ELF-1 (cell line): ENCODE results near the gene MAT1A.

ENCODE experiments used
- DNase-seq: peaks from one replicate; pipeline ENCODE4 v3.0.0-alpha.2; 2016; ENCODE audit warnings: low read depth, low spot score

MAT1A gene

DNA sequence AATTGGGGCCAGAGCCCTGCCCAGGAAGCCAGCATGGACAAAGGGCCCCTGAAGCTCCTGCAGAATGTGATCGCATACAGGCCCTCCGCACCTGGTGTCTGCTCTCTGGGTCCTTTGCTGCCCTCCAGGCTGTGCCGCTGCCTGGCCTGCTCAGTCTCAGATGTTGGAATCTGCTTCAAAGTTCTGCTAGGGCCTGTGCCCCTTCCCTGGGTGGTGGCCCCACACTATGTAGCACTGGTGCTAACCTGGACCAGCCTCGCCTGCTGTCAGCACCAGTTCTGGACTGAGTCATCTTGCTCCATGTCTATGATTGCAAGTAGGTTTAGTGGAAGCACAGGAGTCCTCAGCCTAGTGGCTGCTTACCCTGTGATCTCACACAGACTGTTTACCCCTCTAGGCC lies 6.3 kb downstream of the MAT1A start:
- DNase-seq: no peak

- no peak for DNase-seq
These were observed 7.4 kb downstream of the MAT1A start for GRCh38 chr10:80281784-80282765.

DNA sequence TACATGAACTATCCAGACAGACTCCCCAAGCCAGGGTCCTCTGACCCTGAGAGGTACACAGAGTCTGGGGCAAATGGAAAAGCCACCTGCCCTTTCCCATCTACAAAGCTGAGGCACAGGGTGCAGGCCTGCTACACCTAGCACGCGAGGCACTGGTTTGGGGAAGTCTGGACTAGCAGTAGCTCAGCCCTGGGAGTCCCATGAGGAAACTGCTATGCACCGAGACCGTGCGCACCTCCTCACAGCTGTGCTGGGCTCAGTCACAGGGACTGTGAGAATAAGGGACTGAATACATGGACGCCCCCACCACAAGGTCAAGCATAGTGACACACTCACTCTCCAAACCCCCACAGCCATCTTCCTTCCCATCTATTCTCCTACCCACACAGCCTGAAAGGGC lies 8.2 kb downstream of the MAT1A start:
- DNase-seq: no peak

- no peak for DNase-seq
These were observed 9.2 kb downstream of the MAT1A start for GRCh38 chr10:80280071-80280800.

- DNase-seq: no peak
These were observed 10.3 kb downstream of the MAT1A start for GRCh38 chr10:80279146-80279545.

- DNase-seq: no peak
These were observed 11.0 kb downstream of the MAT1A start for GRCh38 chr10:80278480-80278879.

GRCh38 chr10:80277567-80278250 lies 11.7 kb downstream of the MAT1A start:
- no peak for DNase-seq

DNA sequence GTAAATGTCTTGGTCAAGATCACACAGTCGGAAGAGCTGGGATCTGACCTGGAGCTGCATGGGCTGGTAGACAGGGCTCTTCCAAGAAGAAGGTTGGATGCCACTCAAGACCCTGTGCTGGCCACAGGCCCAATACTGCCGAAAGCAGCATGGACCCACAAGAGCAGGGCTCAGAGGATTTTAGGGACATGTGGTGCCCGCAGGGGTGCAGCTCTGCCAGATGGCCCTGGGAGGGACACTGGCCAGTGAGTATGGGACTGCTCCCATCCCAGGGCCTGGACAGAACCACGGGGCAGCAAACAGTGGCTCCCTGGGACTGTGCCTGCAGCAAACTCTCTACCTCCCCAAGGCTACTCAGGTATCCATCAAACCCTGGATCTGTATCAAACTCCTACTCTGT lies 12.4 kb downstream of the MAT1A start:
- DNase-seq: no peak

- no peak for DNase-seq
These were observed 13.1 kb downstream of the MAT1A start for GRCh38 chr10:80276335-80276734.

- DNase-seq: no peak
These were observed 13.7 kb downstream of the MAT1A start for GRCh38 chr10:80275756-80276155.

DNA sequence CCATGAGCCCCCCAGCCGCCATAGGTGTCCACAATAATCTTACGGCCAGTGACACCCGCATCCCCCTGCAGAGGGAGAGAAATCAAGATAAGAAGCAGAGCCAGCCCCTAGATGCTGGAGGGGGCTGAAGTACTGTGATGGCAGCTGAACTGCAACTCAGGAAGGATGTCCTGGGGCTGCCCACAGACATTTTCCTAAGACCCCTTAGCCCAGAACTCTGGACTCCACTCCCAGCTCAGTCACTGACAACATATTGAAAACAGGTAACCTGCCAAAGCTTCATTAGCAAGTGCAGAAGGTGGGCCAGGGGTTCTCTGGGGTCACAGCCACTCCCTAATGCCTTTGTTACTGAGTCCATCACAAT lies 14.3 kb downstream of the MAT1A start:
- no peak for DNase-seq

DNA sequence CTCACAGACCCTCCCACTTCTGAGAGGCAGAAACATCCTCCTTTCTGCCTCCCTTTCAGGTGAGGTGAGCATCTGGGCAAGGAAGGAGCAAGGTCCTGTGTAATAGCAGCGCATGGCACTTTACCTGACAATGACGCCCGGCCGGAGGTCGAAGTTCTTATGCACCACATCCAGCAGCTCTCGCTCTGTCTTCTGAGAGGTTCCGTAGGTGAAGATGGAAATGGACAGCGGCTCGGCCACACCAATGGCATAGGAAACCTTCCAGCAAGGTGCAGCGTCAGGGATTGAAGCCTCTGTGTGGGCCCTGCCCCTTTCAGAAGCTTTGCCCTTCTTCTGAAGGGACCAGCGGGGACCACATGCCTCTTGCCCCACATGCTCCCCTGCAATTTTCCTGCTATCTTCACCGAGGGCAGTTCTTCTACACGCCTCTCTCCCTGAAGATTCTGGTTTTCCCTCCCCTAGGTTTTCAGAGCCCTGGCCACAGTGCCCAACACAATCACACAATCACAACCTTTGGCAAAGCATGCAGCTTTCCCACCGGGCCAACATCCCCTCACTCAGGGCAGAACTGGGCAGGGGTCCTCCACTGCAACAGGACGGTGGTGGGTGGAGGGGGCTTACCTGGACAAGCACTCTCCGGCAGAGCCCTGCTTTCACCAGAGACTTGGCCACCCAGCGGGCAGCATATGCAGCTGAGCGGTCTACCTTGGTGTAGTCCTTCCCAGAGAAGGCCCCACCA lies 14.9 kb downstream of the MAT1A start:
- DNase-seq: no peak

- DNase-seq: peak; percentile 60
These were observed 15.8 kb downstream of the MAT1A start for GRCh38 chr10:80273523-80274170.

GRCh38 chr10:80272793-80273522 lies 16.5 kb downstream of the MAT1A start:
- DNase-seq: no peak

DNA sequence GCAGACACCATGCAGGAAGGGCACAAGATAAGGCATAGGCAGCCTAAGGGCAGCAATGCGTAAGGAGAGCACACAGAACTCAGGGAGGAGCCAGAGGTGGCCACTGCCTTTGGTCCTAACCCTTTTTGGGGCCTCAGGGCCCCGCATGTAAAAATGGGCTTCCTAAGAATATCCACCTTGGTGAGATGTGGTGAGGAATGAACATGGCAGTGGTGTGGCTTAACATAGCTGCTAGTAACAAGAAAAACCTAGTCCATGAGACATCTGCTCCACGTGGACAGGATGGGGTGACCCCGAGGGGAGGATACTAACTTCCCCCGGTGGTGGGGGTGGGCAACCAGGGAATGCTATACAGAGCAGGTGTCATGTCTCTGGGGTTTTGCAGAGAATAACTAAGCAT lies 18.0 kb downstream of the MAT1A start:
- no peak for DNase-seq

GRCh38 chr10:80270887-80271286 lies 18.6 kb downstream of the MAT1A start:
- no peak for DNase-seq

DNA sequence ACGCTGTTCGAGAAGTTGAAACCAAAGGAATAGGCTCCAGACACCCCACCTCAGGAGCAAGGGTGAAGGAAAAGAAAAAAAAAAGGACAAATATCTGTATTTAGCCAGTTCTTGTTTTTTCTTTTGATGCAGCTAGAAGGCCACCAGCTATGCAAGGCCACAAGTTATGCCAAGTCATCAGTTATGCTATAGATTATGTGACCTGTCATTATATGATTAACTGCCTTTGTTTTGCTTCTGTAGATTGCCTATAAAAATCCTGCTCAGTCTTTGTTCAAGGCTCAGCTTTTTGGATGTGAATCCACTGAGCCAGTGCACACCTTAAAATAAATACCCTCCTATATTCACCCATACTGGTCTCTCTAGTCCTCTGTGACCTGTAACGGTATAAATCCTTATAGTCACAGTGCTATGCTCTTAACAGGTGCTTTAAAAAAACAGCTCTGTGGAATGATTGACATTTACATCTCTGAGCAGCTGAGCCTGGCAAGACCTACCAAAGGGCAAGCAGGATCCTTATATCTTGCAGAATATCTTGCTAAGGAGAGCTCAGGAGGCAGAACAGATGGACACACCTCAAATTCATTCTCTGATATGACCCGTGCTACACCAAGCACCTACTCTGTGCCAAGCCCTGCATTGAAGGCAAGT lies 20.4 kb downstream of the MAT1A start:
- no peak for DNase-seq

- no peak for DNase-seq
These were observed 21.2 kb downstream of the MAT1A start for GRCh38 chr10:80268266-80268665.

DNA sequence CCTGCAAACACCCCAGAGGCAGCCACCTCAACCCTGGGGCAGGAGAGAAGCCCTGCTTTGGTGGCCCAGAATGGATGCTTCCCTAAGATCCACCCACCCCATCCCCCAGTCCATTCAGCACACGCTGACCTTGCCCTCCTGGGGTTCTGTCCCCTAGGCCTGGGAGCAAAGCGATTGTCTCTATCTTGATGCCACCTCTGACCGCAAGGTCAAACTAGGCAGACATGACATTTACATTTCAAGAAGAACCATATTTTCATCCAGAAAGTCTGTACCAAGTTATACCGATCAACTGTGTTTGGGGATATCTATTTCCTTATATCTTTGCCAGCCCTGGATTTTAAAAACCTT lies 23.0 kb downstream of the MAT1A start:
- DNase-seq: no peak
